HepG2 (cell line): ENCODE data around the gene EED. TPM values are rescaled to one million over a fixed set of nuclear protein-coding genes. Genes with fewer than 3 reads are reported as not detected.

Experiments used
- BRD4 ChIP-seq: sonication (generic); formaldehyde crosslinking; IDR thresholded peaks from 2 replicates; pipeline ENCODE4 v1.4.0; 2020; ENCODE audit warnings: missing genetic modification reagents
- CBFB ChIP-seq: sonication (generic); formaldehyde crosslinking; IDR thresholded peaks from 2 replicates; pipeline ENCODE4 v1.4.0; 2020; ENCODE audit warnings: missing genetic modification reagents
- CEBPG ChIP-seq: IDR thresholded peaks from 2 replicates; pipeline ENCODE4 v1.6.1; 2016
- ELF1 ChIP-seq: sonication (generic); formaldehyde crosslinking; IDR thresholded peaks from 2 replicates; pipeline ENCODE4 v1.4.0; 2020; ENCODE audit warnings: missing genetic modification reagents
- KLF13 ChIP-seq: sonication (generic); formaldehyde crosslinking; IDR thresholded peaks from 2 replicates; pipeline ENCODE4 v1.4.0; 2020; ENCODE audit warnings: mild to moderate bottlenecking, missing genetic modification reagents
- MLX ChIP-seq: IDR thresholded peaks from 2 replicates; pipeline ENCODE4 v1.6.1; 2016
- NFE2L1 ChIP-seq: sonication (generic); formaldehyde crosslinking; IDR thresholded peaks from 2 replicates; pipeline ENCODE4 v1.4.0; 2020; ENCODE audit warnings: missing genetic modification reagents, mild to moderate bottlenecking, borderline replicate concordance
- POLR2AphosphoS2 ChIP-seq: IDR thresholded peaks from 2 replicates; pipeline ENCODE4 v1.6.1; 2011; ENCODE audit warnings: low read depth, low read length, improper control_type of control experiment
- RBM39 ChIP-seq: fragments of 200-400 bp; formaldehyde crosslinking; IDR thresholded peaks from one replicate; pipeline ENCODE4 v1.6.1; 2018; ENCODE audit warnings: antibody characterized with exemption, mild to moderate bottlenecking, low read depth, low read length; ENCODE audit not compliant: poor library complexity, severe bottlenecking
- SIN3B ChIP-seq: fragments of 150-350 bp; IDR thresholded peaks from 2 replicates; pipeline ENCODE4 v1.6.1; 2014; ENCODE audit warnings: low read length
- TBL1XR1 ChIP-seq: fragments of 150-350 bp; IDR thresholded peaks from 2 replicates; pipeline ENCODE4 v1.6.1; 2014; ENCODE audit warnings: borderline replicate concordance, low read length; ENCODE audit not compliant: partially characterized antibody
- ZNF18 ChIP-seq: sonication (generic); formaldehyde crosslinking; IDR thresholded peaks from 2 replicates; pipeline ENCODE4 v1.8.0; 2022; ENCODE audit warnings: mild to moderate bottlenecking, missing genetic modification reagents; ENCODE audit not compliant: insufficient replicate concordance
- ZSCAN20 ChIP-seq: sonication (generic); formaldehyde crosslinking; IDR thresholded peaks from 2 replicates; pipeline ENCODE4 v1.4.0; 2020; ENCODE audit warnings: missing genetic modification reagents, mild to moderate bottlenecking, borderline replicate concordance
- ZSCAN31 ChIP-seq: sonication (generic); formaldehyde crosslinking; IDR thresholded peaks from 2 replicates; pipeline ENCODE4 v1.5.0; 2020; ENCODE audit warnings: low read depth, mild to moderate bottlenecking, missing genetic modification reagents
- polyA plus RNA-seq, 8 experiments: library from polyadenylated mRNA; depleted of rRNA in 3 of 8; stranded (reverse) in 7 of 8; unstranded in 1 of 8; fragments of >200 nt; fragmentation: Illumina TruSeq in 4 of 8; extraction: Trizol in 4 of 8; gene quantifications; 2 replicates each; pipeline versions ENCODE4 v1.2.1 to v1.2.3, GENCODE V29; 2011 to 2016; ENCODE audit warnings: low read depth in 4 of 8, missing spikeins in 1 of 8, mixed read lengths in 1 of 8; ENCODE audit not compliant: insufficient read depth in 1 of 8
- total RNA-seq, 5 experiments: library from RNA; depleted of rRNA; stranded (reverse); fragments of >200 nt; fragmentation: Illumina TruSeq; extraction: Trizol; gene quantifications; 2 replicates each; pipeline ENCODE4 v1.2.3, GENCODE V29; 2016; ENCODE audit warnings: low read depth in 1 of 5
- TF ChIP-seq, protein P1 (sequence below): sonication (generic); formaldehyde crosslinking; IDR thresholded peaks from 2 replicates; pipeline ENCODE4 v1.5.1; 2020; ENCODE audit warnings: mild to moderate bottlenecking, missing genetic modification reagents, borderline replicate concordance
- TF ChIP-seq, protein P2 (sequence below), 2 experiments: IDR thresholded peaks; 2 replicates each; pipeline ENCODE4 v1.6.1; 2011 to 2012; ENCODE audit warnings: low read length in 2 of 2, borderline replicate concordance in 1 of 2, low read depth in 1 of 2, mild to moderate bottlenecking in 1 of 2, moderate library complexity in 1 of 2
- TF ChIP-seq, protein P3 (sequence below): sonication (generic); formaldehyde crosslinking; IDR thresholded peaks from 2 replicates; pipeline ENCODE4 v1.4.0; 2020; ENCODE audit warnings: missing genetic modification reagents, mild to moderate bottlenecking, borderline replicate concordance

EED gene
- total and polyA plus RNA-seq, 2 of the 13 experiments (the other 11 are each of a cell fraction or from before 2014, with no cell fraction given), result 11.0 to 28.4 TPM

DNA sequence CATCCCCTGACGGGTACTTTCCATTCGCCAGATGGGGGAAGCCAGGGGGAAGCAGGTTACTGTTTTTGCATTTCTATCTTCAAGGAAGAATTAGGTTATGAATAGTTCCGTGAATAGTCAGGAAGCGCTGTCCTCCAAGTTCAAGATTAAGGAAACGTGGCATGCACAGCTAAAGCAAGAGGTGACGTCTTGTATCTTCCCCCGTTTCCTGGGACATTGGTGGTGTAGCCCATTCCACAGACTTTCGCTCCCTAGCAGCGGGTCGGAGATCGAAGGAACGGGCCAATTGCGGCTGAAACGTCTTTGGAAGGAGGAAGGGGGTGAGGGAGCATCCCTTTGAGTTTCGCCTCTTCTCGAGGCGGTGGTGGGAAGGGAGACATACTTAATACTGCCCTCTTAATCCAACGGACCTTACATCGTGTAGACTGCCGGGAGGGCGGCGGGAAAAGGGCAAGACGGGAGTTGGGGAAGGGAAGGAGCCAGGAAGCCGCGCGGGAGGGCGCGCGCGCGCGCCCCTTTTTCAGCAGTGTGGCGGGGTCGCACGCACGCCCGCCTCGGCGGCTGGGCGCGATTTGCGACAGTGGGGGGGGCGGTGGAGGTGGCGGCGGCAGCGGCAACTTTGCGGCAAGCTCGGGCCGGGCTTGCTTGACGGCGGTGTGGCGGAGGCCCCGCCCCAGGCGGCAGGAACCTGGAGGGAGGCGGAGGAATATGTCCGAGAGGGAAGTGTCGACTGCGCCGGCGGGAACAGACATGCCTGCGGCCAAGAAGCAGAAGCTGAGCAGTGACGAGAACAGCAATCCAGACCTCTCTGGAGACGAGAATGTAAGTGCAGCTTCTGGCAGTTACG, at the start of gene EED (continued):
- TF ChIP-seq ZNF18 (CRISPR knock-in tag) (peak; percentile 74), CEBPG (CRISPR knock-in tag) (0 out of 2 replicates have a peak, but pooled peaks have one; percentile 13), MLX (CRISPR knock-in tag) (no peak), TBL1XR1 (peak; percentile 20), ZSCAN20 (CRISPR knock-in tag) (no peak), NFE2L1 (no peak), ELF1 (peak; percentile 64), SIN3B (no peak), ZSCAN31 (peak; percentile 54; the same call in 1 of the 2 replicates), BRD4 (CRISPR knock-in tag) (no peak), KLF13 (CRISPR knock-in tag) (0 out of 2 replicates have a peak, but pooled peaks have one; percentile 66), POLR2AphosphoS2 (peak; percentile 49; the same call in 1 of the 2 replicates), CBFB (CRISPR knock-in tag) (peak; percentile 77; the same call in 1 of the 2 replicates), RBM39 (peak; percentile 94)
- TF ChIP-seq, protein P1, sequence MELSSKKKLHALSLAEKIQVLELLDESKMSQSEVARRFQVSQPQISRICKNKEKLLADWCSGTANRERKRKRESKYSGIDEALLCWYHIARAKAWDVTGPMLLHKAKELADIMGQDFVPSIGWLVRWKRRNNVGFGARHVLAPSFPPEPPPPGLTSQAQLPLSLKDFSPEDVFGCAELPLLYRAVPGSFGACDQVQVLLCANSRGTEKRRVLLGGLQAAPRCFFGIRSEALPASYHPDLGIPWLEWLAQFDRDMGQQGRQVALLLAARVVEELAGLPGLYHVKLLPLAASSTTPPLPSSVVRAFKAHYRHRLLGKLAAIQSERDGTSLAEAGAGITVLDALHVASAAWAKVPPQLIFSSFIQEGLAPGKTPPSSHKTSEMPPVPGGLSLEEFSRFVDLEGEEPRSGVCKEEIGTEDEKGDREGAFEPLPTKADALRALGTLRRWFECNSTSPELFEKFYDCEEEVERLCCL, result 0 out of 2 replicates have a peak, but pooled peaks have one; percentile 13
- TF ChIP-seq, protein P2, sequence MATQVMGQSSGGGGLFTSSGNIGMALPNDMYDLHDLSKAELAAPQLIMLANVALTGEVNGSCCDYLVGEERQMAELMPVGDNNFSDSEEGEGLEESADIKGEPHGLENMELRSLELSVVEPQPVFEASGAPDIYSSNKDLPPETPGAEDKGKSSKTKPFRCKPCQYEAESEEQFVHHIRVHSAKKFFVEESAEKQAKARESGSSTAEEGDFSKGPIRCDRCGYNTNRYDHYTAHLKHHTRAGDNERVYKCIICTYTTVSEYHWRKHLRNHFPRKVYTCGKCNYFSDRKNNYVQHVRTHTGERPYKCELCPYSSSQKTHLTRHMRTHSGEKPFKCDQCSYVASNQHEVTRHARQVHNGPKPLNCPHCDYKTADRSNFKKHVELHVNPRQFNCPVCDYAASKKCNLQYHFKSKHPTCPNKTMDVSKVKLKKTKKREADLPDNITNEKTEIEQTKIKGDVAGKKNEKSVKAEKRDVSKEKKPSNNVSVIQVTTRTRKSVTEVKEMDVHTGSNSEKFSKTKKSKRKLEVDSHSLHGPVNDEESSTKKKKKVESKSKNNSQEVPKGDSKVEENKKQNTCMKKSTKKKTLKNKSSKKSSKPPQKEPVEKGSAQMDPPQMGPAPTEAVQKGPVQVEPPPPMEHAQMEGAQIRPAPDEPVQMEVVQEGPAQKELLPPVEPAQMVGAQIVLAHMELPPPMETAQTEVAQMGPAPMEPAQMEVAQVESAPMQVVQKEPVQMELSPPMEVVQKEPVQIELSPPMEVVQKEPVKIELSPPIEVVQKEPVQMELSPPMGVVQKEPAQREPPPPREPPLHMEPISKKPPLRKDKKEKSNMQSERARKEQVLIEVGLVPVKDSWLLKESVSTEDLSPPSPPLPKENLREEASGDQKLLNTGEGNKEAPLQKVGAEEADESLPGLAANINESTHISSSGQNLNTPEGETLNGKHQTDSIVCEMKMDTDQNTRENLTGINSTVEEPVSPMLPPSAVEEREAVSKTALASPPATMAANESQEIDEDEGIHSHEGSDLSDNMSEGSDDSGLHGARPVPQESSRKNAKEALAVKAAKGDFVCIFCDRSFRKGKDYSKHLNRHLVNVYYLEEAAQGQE (IDR thresholded peaks at IDR 0.05; ENCODE audit: borderline replicate concordance in 1 of 2, low read depth in 1 of 2, low read length in 2 of 2), result peak in 1 of 2 experiments; percentile 62; a peak in 2 of 4 replicates
- TF ChIP-seq, protein P3, sequence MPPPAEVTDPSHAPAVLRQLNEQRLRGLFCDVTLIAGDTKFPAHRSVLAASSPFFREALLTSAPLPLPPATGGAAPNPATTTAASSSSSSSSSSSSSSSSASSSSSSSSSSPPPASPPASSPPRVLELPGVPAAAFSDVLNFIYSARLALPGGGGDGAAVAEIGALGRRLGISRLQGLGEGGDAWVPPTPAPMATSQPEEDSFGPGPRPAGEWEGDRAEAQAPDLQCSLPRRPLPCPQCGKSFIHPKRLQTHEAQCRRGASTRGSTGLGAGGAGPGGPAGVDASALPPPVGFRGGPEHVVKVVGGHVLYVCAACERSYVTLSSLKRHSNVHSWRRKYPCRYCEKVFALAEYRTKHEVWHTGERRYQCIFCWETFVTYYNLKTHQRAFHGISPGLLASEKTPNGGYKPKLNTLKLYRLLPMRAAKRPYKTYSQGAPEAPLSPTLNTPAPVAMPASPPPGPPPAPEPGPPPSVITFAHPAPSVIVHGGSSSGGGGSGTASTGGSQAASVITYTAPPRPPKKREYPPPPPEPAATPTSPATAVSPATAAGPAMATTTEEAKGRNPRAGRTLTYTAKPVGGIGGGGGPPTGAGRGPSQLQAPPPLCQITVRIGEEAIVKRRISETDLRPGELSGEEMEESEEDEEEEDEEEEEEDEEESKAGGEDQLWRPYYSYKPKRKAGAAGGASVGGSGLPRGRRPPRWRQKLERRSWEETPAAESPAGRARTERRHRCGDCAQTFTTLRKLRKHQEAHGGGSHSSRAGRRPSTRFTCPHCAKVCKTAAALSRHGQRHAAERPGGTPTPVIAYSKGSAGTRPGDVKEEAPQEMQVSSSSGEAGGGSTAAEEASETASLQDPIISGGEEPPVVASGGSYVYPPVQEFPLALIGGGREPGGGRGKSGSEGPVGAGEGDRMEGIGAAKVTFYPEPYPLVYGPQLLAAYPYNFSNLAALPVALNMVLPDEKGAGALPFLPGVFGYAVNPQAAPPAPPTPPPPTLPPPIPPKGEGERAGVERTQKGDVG (CRISPR knock-in tag), result peak; percentile 71; the same call in 1 of the 2 replicates
